EL (cell line): Measurements from ENCODE around the gene RFC1.
A peak's percentile ranks its signal among the peaks of the same experiment; 100 is the strongest.
"Not testable (repeated sequence)": the region's sequence is repeated elsewhere in the genome, so short reads cannot be mapped to it uniquely, and the experiment has no call there.

ENCODE experiments used
- DNase-seq: peaks from one replicate; pipeline ENCODE4 v3.0.0-alpha.2; 2016

RFC1 gene

DNA sequence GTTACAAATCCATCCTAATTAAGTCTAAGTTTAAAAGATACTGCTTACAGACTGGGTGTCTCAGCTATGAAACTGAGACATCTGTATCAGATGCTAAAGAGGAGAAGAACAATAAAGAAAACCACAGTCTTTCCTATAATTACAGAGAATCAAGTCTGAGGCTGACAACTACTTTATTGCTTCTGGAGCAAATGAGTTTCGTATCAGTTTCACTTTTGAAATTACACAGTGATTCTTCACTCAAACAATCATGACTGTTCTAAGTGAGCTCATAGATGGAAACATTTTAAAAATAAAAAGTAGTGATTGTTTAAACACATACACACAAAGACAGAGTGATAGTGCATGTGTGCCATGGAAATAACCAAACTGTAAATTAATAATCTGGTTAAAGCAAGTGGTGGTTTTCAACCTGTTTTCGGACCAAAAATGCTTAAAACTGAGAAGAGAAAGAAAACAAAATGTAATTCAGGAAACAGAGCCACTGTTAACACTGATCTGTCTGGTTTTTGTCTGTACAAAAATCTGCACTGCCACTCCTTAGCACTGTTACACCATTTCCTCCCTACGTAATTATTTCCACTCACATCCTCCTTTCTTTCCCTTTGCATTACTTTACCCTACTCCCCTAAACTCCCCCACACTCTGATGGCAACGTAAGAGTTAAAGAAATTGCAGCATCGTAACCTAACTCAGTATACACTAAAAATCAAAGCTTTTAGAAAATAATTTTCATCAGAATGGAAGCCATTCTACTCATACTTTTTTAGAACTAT is 12.5 kb downstream of the RFC1 start:
- DNase-seq: peak; percentile 42

DNA sequence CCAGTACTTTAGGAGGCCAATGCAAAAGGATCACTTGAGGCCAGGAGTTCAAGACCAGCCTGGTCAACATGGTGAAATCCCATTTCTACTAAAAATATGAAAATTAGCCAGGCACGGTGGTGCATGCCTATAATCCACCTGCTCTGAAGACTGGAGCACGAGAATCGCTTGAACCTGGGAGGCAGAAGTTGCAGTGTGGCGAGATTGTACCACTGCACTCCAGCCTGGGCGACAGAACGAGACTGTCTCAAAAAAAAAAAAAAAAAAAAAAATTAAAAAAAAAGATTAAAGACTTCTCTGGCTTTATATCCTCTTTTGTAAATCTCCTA is 13.0 kb downstream of the RFC1 start:
- DNase-seq: not testable (repeated sequence)

DNA sequence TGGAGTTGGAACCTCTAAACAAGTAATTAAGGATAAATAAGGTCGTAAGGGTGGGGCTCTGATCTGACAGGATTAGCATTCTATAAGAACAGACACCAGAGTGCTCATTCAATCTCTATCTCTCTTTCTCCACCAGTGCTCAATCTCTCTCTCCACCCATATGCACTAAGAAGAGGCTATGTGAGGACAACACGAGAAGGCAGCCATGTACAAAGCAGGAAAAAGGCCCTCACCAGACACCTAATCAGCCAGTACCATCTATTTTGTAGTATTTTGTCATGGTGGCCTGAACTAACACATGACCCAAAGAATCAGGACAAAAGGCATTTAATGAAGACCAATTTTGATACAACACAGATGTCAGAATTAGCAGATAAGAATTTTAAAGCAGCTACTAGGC is 16.8 kb downstream of the RFC1 start:
- no peak for DNase-seq

DNA sequence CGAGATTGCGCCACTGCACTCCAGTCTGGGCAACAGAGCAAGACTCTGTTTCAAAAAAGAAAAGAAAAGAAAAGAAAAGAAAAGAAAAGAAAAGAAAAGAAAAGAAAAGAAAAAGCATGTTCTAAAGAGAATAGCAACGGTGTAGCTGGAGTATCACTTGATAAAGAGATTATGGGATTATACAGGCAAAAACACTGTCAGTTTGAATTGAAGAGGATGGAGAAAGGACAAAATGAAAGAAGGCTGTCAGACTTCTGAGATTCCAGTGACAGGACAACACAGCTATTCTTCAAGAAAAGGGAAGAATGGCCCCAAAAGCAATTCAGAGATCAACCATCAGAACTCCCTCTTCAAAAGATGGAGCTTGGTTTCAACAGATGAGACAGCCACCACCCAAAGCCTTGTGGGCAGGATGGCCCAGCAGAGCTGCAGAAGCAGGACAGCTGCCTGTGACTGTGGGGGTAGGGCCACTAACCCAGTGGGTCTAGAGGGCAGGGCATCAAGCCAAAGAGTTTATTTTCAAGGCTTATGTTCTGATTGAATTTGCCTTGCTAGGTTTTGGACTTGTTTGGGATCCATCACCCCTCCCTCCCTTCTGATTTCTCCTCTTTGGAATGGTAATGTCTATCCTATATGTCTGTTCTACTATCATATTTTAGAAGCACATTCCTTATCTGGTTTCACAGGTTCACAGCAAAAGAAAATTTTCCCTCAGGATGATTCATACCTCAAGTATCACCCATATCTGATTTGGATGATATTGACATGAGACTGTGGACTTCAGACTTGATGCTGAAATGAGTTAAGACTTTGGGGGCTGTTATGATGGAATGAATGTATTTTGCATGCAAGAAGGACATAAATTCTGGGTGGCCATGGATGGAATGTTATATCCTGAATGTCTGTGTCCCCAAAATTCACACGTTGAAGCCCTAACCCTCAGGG is 17.5 kb downstream of the RFC1 start:
- peak; percentile 74 for DNase-seq

DNA sequence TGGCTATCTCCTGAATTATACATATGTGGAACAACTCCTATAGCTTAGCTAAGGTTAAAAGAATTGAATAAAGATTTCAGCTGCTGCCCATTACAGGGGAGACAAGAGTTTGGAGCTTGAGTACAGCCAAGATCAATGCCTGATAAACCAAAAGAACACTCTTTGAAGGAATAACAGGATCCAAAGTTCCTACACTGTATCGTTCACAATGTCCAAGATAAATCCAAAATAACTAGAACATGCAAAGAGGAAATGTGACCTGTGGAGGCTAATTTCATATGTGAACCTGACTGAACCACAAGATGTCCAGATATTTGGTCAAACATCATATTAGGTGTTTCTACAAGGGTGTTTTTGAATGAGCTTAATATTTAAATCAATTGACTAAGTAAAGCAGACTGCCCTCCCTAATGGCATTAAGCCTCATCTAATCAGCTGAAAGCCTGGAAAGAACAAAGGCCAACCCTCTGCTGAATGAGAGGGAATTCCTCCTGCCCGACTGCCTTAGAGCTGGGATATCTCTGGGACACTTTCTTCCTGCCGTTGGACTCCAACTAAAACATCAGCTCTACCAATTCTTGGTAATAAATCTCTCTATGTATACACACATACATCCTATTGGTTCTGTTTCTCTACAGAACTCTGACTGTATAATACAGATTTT is 19.2 kb downstream of the RFC1 start:
- DNase-seq: no peak

DNA sequence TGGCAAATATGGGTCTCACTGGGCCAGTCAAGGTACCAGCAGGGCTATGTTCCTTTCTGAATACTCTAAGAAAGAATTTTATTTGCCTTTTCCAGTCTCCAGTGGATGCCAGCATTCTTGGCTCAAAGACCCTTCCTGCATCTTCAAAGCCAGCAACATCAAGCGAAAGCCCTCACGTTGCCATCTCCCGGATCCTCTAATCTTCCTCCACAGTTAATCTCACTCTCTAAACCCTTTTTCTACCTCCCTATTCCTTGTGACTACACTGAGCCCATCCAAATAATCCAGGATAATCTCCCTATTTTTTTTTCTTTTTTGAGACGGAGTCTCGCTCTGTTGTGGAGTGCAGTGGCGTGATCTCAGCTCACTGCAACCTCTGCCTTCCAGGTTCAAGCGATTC is 23.4 kb downstream of the RFC1 start:
- DNase-seq: no peak

DNA sequence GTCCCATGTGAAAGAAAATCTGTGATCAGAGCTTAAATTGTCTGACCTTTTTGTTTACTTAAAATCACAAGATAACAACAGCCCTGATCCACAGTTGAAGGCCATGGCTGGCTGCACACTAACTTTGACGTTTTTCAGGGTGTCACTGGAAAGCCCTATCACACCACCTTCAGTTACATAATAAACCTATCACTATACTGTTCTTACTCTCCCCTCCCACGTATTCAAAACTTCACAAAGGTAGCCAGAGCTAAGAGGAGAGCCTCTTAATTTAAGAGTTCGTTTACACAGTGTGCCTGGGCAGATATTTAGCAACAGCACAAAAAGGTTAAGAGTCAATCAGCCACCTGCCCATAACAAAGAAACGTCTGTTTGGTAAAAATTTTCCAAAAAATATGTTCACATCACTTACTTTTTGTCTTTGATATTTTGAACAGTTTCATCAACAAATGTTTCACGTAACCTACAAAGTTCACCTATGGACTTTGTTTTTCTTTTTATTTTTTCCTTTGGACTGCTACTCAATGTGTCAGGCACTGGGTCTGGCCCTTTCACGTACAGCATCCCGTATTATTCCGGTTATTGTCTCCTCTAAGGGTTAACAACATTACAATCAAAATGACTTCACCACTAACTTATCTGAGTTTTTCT is 25.0 kb downstream of the RFC1 start:
- DNase-seq: no peak

DNA sequence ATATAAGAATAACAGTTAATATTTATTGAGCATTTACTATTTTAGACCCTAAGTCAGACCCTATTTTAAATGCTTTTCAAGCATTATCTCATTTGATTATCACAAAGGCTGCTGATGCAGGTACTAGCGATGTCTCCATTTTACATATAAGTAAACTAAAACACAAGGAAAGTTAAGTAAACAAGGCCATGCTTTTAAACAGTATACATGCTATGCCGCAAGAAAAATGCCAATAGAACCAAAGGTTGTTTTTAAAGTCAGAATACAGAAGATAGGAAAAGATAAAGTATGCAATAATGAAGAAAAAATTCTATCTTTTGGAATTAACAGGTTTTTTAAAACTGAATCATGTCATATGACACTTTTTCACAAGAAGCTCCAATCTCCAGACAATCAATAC is 26.2 kb downstream of the RFC1 start:
- DNase-seq: no peak

GRCh38 chr4:39337841-39338240 is 28.3 kb downstream of the RFC1 start:
- DNase-seq: no peak

GRCh38 chr4:39335566-39335965 is 30.6 kb downstream of the RFC1 start:
- DNase-seq: no peak

- peak; percentile 4 for DNase-seq
These were observed 35.0 kb downstream of the RFC1 start for GRCh38 chr4:39331191-39331590.

GRCh38 chr4:39330353-39330752 is 35.8 kb downstream of the RFC1 start:
- DNase-seq: no peak

GRCh38 chr4:39326468-39326977 is 39.6 kb downstream of the RFC1 start:
- no peak for DNase-seq

GRCh38 chr4:39324897-39325613 is 41.1 kb downstream of the RFC1 start:
- no peak for DNase-seq

GRCh38 chr4:39324446-39324845 is 41.7 kb downstream of the RFC1 start:
- DNase-seq: no peak

- DNase-seq: no peak
These were observed 42.3 kb downstream of the RFC1 start for GRCh38 chr4:39323821-39324220.

GRCh38 chr4:39320381-39321115 is 45.6 kb downstream of the RFC1 start:
- DNase-seq: peak; percentile 39

- DNase-seq: peak; percentile 93
These were observed 46.5 kb downstream of the RFC1 start for GRCh38 chr4:39319676-39320075.

GRCh38 chr4:39312816-39313215 is 53.3 kb downstream of the RFC1 start:
- no peak for DNase-seq

GRCh38 chr4:39308611-39309010 is 57.6 kb downstream of the RFC1 start:
- DNase-seq: no peak

DNA sequence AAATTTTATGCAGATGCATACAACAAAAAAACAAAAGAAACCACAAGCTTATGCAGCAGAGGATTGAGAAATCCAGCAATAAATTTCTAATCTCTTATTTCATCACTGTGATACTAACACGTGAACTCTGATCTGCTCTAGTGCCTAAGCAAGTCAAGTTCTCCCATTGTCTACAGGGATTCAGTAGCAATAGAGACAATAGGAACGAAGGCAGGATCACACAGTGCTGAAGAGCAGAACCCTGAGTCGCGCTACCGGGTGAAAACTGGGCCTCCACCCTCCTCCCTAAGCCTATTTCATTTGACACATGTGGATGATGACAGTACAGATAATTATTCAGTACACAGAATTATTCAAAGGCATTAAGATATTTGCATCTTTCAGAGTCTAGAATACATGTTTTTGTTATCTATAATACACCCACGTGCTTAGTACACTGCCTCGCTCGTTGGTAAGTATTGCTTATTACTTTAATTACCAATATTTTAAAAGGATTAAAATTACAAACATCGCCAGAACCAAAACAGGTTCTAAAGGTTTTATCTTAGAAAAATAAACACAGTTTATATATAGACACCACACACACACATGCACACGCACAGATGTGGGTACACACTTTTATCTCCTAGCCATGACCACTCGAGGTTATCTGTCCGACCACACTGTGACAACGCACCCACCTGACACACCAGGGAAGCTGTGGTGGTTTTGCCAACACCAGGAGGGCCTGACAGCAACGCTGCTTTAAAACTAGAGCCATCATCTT is 60.1 kb downstream of the RFC1 start:
- DNase-seq: no peak
